ENCODE results near the gene PRSS50.
A peak's percentile ranks its signal among the peaks of the same experiment; 100 is the strongest.

DNA sequence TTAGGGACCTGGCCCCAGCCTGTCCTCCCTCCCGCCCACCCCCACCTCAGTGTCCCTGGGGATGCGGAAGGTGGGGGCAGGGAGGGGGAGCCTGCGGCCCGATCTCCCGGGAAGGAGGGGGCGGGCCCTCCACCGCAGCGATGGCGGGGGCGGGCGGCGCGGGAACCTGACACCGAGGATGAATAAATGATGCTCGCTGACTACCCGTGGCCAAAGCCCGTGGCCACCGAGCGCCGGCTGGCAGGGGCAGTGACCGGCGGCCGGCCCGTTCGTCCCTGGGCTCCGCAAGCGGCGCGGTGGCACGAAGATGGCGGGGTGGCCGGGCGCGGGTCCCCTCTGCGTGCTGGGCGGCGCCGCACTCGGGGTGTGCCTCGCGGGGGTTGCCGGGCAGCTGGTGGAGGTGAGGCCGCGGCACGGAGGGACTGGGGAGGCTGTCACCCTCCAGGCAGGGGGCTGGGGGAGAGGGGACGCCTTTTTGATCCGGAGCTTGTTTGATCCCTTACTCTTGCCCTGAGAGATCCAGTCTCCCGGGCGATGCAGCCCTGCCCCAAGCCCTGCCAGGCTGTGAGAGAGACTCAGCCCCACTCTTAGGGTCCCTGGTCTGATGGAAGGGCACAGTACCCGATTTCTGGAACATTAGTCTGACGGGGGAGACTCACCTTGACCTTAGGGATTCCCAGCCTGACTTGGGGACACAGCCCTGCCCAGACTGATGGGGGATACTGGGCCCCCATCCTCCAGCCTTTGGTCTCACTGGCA lies 16.3 kb downstream of the PRSS50 start, which contains the start of gene TMIE:
- TF ChIP-seq, protein P1, sequence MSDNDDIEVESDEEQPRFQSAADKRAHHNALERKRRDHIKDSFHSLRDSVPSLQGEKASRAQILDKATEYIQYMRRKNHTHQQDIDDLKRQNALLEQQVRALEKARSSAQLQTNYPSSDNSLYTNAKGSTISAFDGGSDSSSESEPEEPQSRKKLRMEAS (IDR thresholded peaks at IDR 0.05; ENCODE audit: insufficient read depth, insufficient read length): no peak
- TF ChIP-seq, protein P2, sequence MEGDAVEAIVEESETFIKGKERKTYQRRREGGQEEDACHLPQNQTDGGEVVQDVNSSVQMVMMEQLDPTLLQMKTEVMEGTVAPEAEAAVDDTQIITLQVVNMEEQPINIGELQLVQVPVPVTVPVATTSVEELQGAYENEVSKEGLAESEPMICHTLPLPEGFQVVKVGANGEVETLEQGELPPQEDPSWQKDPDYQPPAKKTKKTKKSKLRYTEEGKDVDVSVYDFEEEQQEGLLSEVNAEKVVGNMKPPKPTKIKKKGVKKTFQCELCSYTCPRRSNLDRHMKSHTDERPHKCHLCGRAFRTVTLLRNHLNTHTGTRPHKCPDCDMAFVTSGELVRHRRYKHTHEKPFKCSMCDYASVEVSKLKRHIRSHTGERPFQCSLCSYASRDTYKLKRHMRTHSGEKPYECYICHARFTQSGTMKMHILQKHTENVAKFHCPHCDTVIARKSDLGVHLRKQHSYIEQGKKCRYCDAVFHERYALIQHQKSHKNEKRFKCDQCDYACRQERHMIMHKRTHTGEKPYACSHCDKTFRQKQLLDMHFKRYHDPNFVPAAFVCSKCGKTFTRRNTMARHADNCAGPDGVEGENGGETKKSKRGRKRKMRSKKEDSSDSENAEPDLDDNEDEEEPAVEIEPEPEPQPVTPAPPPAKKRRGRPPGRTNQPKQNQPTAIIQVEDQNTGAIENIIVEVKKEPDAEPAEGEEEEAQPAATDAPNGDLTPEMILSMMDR (IDR thresholded peaks at IDR 0.05; ENCODE audit: extremely low read depth in 1 of 2, insufficient read depth in 1 of 2, low read depth in 1 of 2, low read length in 2 of 2): no peak
- no peak for TF ChIP-seq POLR2AphosphoS5 (IDR thresholded peaks at IDR 0.05; ENCODE audit: insufficient read depth, low read depth, low read length)
- no peak for TF ChIP-seq POLR2A (IDR thresholded peaks at IDR 0.05; ENCODE audit: low read depth, low read length)
- no peak for TF ChIP-seq GATA2 (IDR thresholded peaks at IDR 0.05; ENCODE audit: insufficient read depth, insufficient read length, low read depth, low read length)
- TF ChIP-seq EZH2 (IDR thresholded peaks at IDR 0.05; ENCODE audit: borderline replicate concordance, low read depth, low read length, severe bottlenecking): peak; percentile 35

Measured in endothelial cell of umbilical vein (primary cell).